HFF-Myc (cell line): ENCODE measurements around the gene DONSON.
"Not testable (repeated sequence)": the region's sequence is repeated elsewhere in the genome, so short reads cannot be mapped to it uniquely, and the experiment has no call there.

Experiments
- DNase-seq: peaks from one replicate; pipeline ENCODE4 v3.0.0-alpha.2; 2011; ENCODE audit warnings: low read depth; ENCODE audit errors: extremely low read depth
- H3K4me3 ChIP-seq: replicated peaks from 2 replicates; pipeline ENCODE4 v1.5.1; 2011; ENCODE audit warnings: low read depth, mild to moderate bottlenecking, control low read depth, low read length
- TF ChIP-seq, protein P1 (sequence below): IDR thresholded peaks from 2 replicates; pipeline ENCODE4 v1.5.1; 2012; ENCODE audit warnings: mild to moderate bottlenecking, low read depth, low read length, control low read depth; ENCODE audit errors: missing control alignments

DONSON gene

DNA sequence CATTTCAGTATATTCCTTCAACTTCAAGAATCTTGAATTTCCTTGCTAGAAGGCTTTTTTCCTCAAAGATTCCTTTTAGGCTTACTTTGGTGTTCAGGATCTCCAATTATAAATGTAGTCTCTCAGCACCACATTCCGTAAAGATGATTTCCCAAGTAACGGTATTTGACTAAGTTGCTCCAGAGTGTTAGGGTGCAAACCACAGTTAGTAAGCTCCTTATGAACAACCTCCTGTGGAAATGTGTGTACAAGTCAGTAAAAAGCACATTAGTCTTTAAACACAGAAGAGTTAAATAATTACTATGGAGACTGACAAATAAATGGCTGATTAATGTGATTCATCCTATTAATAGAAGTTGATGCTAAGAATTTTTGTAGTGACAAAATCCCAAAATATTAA is 10.3 kb downstream of the DONSON start:
- no peak overlapping the region for H3K4me3 ChIP-seq
- no peak for DNase-seq
- TF ChIP-seq, protein P1, sequence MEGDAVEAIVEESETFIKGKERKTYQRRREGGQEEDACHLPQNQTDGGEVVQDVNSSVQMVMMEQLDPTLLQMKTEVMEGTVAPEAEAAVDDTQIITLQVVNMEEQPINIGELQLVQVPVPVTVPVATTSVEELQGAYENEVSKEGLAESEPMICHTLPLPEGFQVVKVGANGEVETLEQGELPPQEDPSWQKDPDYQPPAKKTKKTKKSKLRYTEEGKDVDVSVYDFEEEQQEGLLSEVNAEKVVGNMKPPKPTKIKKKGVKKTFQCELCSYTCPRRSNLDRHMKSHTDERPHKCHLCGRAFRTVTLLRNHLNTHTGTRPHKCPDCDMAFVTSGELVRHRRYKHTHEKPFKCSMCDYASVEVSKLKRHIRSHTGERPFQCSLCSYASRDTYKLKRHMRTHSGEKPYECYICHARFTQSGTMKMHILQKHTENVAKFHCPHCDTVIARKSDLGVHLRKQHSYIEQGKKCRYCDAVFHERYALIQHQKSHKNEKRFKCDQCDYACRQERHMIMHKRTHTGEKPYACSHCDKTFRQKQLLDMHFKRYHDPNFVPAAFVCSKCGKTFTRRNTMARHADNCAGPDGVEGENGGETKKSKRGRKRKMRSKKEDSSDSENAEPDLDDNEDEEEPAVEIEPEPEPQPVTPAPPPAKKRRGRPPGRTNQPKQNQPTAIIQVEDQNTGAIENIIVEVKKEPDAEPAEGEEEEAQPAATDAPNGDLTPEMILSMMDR: no peak

DNA sequence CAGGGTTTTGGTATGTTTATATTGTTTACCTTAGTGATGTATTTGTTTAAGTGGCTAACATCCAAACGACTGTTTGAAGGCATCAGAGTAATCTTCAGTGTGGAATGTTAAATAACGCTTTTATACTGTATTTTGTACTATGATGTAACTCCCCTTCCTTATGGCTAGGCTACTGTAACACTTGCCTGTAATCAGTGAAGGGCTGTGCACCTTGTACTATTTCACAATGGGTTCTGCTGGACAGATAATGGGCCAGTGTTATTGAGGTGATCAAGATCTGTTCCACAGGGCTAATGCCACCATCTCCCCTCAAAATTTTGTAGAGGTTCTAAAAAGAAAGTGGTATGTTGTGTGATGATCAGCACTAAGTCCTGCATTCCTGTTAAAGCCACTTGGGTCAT is 11.7 kb downstream of the DONSON start:
- not testable (repeated sequence) for DNase-seq, H3K4me3 ChIP-seq

DNA sequence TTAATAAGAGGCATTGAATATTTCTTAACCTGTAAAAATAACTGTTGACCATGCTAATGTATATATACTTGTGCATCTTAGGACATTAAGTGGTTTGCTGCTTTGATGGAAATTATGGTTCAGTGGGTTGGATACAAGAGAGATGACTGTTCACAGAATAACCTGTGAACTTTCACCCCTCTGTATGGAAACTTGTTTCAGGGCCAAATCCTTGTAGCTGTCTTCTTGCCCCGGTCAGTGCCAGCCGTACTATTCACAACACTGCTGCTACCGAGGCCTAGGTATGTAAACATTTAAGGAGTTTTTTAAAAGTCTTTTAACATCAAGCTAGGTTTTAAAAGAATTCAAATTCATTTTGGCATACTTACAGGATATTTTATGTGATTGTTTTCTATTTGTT is 16.1 kb downstream of the DONSON start:
- no peak for DNase-seq
- H3K4me3 ChIP-seq: no peak overlapping the region
- TF ChIP-seq, protein P1: no peak

DNA sequence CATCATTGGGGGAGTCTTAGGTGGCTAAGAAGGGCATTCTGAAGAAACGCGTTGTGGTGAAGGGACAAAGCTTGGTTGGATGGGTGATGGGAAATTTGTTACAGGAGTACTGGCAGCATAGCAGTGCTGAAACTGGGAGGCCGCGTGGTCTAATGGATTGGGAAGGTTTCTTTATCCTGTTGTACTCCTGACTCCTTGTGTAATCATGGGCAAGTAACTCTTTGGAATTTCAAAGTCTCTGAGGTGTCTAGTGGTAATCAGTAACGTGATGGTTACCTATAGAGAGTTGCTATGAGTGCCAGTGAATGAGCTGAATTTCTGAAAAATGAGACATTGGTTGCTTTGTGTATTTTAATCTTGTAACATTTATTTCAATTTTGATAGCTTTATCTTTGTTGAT is 18.5 kb downstream of the DONSON start:
- TF ChIP-seq, protein P1: no peak
- H3K4me3 ChIP-seq: no peak overlapping the region
- no peak for DNase-seq

DNA sequence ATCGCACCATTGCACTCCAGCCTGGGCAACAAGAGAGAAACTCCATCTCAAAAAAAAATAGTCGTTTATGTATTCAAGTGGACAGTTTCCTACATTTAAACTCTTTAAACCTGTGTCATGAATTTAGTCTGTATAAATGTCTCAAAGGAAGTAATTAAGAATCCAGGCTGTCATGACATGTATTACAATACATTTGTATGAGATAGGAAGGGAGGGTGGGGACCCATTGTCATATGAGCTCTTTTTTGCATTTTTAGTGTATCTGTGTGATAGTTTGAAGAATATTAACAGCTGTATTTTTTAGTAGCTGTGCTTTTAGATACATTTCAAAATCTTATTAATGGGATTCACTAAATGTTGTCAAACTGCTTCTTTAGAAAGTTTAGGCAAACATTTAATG is 20.0 kb downstream of the DONSON start:
- TF ChIP-seq, protein P1: no peak

DNA sequence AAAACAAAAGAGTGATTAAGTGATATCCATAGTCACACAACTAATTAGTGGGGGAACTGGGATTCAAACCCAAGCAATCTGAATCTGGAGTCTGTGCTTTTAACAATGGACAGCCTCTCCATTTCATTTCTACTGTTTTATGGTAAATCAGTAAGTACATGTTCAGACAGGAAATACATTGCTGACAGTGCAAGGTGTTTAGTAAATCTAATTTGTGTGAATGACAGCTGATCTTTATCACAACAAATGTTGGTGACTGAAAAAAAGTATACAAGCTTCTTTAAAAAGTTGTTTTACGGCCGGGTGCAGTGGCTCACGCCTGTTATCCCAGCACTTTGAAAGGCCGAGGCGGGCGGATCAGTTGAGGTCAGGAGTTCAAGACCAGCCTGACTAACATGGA is 20.6 kb downstream of the DONSON start:
- H3K4me3 ChIP-seq: no peak overlapping the region
- TF ChIP-seq, protein P1: no peak
- DNase-seq: no peak

More for the DNA sequence above, 20.0 kb downstream of the DONSON start:
- no peak for DNase-seq
- no peak overlapping the region for H3K4me3 ChIP-seq

DNA sequence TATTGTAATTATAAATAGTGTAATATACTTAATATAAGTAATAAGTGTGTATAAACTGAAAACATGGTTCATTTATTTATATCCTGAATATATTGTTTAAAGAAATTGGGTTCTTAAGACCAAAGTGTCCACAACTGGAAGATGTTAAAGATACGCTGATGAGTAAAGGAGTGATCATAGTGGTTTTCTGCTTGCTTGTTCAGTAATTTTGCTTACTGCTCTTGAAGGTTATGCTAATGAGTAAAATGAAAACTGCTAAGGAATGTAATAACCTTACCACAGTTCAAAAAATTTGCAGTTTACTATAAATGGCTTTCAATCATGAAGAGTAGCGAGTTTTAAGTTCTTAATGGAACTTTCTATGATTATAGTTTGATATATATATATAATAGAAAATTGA is 22.0 kb downstream of the DONSON start:
- DNase-seq: no peak
- H3K4me3 ChIP-seq: no peak overlapping the region
- TF ChIP-seq, protein P1: no peak
